HL-60/S4 treated with phorbol 12-myristate 13-acetate at 8.2 ng/mL for 4 days and 3 days (cell line): ENCODE measurements around the gene TRIP4.

Experiments used
- in situ Hi-C: fragments of 300-500 bp; cut with MboI; formaldehyde crosslinking; loops from 2 replicates; pipeline ENCODE4 v1.15.0; 2022; ENCODE audit warnings: low sequenced_read_pairs

TRIP4 gene

GRCh38 chr15:64444836-64445235 is 57.2 kb downstream of the TRIP4 start:
- in situ Hi-C loops: no loop called here

DNA sequence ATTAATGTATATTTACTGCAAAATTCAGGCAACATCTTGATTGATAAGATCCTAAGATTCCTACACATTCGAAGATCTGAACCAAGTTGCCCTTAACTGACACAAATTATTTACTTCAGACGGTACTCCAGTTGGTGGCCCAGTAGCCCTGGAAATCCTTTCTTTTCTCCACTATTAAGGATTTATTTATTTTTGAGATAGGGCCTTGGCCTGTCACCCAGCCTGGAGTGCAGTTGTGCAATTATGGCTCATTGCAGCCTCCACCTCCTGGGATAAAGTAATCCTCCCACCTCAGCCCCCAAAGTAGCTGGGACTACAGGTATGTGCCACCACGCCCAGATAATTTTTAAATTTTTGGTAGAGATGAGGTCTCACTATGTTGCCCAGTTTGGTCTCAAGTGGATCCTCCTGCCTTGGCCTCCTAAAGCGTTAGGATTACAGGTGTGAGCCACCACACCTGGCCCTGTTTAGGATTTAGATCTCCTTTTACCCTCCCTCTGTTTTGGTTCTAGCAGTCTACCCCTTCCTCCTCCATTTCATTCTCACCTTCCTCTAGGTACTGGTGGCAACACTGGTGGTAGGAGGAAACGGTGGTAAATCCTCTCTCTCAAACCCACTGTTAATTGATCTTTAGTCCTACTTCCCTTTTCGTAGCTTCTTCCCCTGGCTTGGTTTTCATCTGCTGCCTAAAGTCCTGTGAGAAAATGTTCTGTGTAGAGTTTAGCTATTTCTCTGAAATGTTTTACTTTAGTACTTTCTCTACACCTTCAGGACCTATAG is 60.1 kb downstream of the TRIP4 start:
- in situ Hi-C loops: no loop called here

DNA sequence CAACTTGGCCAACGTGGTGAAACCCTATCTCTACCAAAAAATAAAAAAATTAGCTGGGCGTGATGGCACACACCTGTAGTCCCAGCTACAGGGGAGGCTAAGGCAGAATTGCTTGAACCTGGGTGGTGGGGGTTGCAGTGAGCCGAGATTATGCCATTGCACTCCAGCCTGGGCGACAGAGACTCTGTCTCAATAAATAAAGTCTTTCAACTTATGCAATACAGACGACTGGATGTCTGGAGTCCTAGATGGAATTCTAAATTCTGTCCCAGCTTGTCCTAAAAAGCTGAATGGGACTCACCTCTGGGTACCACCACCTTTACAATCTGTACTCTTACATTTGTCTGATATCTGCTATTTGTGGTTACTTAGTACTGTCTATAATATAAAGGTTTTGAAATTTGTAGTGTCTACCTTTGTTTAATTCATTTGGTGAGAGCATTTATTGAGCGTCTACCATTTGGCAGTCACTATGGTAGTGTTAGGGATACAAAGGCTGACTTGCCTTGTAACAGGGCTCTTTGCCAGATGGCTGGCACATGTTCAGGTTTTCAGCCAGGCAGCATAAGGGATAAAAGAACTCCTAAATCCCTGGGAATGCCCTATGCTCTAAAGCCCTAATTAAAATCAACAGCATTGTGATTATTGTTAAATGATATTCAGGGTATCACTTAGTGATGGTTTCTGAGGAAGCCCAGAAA is 65.5 kb downstream of the TRIP4 start:
- in situ Hi-C loops: no loop called here

GRCh38 chr15:64453689-64454037 is 66.0 kb downstream of the TRIP4 start:
- in situ Hi-C loops: no loop called here

GRCh38 chr15:64454282-64454681 is 66.6 kb downstream of the TRIP4 start:
- in situ Hi-C loops: no loop called here

DNA sequence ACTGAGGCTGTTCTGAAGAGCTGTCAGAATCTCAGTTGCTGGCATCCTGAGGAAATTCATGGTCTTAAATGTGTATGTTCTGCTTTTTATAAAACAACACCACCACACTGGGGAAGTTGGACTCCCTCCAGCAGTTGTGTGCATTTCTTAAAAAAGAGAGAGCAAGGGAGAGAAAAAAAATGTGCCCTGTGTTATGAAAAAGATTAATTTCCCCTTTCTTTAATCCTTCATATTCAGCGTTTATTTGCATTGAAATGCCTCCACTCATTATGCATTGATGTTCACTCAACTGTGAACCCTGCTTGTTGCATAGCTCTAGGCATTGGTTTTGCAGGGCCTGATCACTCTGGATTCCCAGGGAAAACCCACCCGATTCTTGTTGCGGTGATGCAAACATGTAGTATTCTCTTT is 68.3 kb downstream of the TRIP4 start:
- in situ Hi-C loops: no loop called here

DNA sequence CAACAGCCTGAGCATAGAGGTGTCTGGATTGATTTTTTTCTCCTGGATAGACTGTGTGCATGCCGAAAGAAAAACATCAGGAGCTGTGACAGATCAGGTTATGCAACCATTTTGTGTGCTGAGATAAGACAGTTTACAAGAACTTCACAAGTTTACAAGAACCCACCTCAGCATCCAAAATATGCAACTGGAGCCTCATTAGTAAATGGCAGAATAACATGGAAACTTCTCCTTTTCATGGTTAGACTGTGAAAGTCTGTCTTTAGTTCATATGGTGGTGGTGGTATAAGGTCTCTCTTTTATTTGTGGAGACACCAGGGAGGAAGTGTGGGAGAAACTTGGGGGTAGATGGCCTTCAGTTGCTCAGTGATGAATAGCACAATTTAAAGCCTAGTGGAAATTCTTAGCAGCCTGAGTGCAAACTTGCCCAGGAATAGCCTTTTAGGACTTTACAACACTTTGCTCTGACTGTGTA is 69.0 kb downstream of the TRIP4 start:
- in situ Hi-C loops: no loop called here

DNA sequence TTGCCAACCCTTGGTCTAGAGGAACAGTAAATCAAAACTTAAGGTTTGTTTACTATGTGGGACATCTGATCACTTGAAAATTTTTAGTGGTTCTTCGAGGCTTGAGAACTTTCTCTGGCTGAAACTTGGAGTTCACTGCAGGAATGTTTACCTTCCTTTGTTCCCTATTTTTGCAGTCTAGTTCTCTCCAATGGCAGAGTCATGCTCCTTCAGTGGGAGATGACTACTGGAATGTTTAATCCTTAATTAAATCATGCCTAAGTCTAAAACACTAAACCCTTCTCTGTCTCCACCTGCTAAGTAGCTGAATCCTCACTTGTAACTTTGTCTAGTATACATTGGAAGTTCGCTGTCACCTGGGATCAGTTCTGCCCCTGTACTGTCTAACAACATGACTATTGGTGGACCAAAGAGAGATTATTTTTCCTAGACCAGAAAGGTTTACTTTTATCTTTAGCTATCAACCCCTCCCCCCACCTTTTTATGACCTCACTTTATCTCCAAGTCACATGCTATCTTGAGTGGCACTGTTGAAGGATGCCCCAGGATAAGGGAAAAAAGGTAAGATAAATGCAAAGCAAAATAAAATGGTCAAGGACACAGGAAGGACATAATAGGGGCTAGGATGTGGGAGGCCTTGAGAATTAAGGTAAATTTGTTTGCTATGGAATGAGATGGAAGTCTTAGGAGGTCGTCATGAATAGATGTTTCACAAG is 71.6 kb downstream of the TRIP4 start:
- in situ Hi-C loops: no loop called here

DNA sequence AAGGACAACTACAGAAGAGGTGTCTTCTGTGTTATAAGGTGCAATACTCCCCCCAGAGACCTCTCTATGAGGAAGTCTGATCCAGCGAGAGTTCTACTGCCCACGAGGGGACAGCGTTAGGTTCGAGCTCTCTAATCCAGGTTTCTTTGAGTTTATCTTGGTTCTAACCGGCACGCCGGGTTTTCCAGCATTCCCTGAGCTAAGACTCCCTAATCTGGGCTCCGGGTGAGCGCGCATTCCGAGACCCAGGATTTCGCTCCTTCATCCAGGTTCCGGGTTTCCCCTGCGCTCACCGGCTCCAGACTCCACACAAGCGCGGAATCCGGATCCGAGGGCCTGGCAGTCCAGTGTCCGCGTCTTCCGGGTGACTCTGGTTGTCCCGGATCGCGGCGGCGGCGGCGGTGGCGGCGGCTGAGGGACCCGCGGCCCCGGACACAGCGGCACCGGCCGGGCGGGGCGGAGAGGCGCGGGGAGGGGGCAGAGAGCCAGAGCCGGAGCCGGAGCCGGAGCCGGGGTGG is 72.6 kb downstream of the TRIP4 start, which contains the start of gene ZNF609:
Gene ZNF609, plus strand, starts transcription at position 373 of the 518 bp plus-strand sequence. CDS start 38,842 bp downstream, outside the sequence.
- in situ Hi-C loops: no loop called here

DNA sequence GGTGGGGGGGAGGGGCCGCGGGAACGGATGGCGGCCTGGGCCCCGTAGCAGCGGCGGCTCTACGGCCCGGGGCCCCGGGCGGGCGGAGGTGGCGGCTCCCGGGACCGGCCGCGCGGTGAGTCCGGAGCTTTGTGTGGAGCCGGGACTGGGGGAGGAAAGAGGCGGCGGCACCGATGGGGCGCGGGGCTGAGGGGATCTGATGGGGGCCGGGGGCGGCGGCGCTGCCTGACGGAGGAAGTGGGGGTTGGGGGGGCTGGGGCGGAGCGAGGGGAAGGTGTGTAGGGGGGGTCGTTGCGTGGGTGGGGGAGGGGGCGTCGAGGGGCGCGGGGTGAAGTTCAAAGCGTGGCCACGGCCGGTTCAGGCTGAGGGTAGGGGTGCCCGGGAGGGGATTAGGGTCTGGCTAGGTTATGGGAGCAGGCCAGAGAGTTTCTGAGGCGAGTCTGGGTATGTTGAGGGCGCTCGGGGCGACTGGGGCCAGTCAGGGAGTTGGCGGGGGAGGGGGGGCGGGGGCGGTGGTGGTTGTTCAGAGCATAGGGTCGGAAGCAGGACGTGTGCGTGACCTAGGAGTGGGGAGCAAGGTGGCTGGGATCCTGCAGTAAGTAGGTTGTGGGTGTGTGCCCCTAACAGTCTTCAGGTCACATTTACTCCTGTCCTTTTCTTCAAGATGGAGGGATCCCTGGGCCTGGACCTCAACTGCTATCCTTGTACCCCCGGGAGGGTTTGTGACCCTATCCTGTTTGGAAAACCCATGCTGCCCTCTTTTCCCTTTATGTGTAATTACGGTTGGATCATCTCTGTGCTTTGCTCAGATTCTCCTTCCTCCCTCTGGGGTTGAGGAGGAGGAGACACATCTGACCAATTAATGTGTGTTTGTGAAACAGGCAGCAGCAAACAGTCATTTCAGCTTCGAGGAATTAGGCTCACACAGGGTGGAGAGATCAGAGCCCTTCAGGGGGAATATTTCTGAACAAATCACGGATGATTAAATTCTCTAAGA is 73.4 kb downstream of the TRIP4 start:
- in situ Hi-C loops: no loop called here

GRCh38 chr15:64461721-64462162 is 74.1 kb downstream of the TRIP4 start:
- in situ Hi-C loops: no loop called here

GRCh38 chr15:64462492-64462891 is 74.9 kb downstream of the TRIP4 start:
- in situ Hi-C loops: no loop called here

DNA sequence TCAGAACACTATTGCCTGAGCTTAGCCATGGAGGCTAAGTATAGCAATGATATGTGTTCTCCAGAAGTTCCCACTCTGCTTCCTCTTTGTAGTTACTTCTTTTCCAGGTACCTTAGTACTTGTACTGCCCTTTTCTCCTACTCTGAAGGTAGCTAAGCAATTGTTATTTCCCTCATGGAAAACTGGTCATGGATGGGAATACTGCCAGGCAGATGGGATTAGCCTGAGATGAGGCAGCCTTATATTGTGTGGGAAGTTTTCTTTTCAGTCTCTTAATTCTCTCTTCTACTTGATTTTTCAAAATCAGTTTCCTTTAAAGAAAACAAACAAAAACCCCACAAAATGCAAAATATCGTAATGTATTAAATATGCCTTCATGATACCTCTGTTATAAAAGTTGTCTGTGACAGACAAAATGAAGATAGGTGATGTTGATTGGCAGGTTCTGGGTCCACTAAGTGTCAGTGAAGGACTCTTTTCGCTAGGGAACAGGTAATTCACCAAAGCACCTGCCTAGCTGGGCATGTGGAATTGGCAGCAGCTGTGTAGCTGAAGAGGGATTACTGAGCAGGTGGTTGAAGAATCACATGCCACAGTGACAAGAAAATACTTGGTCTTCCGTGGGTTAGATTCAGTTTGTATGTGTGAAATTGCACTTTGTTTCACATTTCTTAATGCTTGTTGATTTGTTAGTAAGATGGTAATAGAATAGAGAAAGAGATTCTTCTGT is 76.8 kb downstream of the TRIP4 start:
- in situ Hi-C loops: no loop called here

DNA sequence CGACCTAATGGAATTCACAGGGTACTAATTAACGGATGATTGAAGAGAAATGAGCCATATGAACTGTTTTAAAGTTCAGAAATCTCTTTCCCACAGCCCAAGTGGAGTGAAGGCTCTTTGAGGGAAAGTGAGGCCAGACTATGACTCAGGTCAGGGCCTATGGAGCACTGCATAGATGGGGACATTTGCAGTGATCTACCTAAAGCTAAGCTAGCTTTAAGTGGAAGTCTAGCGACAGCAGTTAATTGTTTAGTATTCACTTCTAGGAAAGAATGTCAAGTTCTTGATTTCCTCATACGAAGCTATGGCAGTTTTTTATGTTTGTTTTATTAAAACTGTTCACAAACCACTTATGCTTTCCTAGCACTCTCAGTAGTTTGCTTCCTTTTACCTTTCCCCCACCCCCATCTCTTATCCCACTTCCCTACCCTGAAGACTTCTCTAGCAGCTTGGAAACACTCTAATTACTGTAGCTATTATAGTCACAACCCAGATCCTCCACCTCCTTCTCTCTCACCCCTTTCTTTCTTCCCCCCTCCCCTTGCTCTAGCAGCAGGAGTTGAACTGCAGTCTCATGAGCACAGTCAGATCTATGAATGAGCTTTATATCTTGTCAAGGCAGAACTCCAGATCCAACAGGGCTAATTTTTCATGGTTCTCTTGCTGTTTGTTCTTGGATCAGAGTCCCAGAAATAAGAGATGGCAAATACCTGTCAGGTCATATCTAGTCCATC is 78.9 kb downstream of the TRIP4 start:
- in situ Hi-C loops: no loop called here

DNA sequence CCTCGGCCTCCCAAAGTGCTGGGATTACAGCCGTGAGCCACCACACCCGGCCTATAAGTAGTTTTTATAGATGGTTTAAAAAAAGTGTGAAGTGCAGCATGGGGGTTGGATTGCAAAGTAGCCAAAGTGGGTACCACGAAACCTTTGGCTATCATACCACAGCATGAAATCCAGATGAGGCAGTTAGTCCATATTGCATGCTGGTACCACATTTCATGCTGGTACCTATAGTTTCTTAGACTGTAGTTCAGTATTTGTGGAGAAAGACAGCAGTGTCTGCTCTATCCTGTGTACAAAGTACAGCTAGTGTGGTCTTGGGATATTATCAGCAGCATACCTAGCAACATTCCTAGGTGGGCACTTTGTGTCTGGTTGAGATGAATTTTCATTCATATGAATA is 84.5 kb downstream of the TRIP4 start:
- in situ Hi-C loops: no loop called here

DNA sequence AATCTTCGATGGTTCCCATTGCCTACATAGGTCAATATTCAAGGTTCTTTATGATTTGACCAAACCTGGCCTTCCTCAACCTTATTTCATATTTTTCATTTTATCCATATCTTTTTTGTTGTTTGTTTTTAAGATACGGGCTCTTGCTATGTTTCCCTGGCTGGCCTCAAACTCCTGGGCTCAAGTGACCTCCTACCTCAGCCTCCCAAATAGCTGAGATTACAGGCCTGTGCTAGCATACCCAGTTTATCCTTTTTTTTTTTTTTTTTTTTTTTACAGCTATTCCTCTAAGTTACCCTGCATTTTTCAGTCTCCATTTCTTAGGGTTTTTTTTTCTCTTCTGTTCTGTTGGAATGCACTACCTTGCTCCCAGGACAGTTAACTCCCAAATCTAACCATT is 87.2 kb downstream of the TRIP4 start:
- in situ Hi-C loops: no loop called here

DNA sequence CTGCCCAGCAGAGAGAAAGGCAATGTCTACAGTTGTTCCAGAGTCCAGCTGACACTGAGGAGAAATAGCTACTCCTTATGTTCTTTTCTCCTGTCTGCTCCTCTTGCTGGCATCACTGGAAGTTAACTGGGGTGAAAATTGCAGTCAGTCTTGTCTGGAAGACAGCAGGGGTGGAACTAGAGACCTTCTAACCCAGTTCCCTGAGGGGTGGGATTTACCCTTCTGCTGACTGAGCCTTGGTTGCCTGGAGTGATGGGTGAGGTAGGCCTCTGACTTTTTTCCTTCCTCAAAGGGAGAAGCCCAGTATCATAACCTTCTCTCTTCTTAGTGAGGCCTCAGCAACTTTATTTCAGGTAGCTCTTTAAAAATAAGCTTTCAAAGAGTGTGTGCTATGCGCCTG is 88.9 kb downstream of the TRIP4 start:
- in situ Hi-C loops: no loop called here

DNA sequence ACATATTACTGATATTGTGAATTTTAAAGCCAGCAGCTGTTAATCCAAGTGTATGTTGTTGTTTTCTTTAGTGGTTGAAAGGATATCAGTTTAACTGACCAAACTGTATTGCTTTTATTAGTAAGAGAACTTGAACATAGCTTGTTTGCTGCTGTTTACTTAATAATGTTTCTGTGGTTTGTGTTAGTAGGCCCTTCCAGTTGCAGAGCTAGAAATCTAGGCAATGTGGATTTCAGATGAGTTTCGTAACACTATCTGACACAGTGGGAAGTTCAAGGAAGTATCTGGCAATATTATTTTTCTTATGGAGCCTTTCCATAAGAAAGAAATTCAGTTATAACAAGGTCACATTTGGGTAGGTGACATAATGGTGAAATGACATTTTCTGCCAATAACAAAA is 91.2 kb downstream of the TRIP4 start:
- in situ Hi-C loops: no loop called here

DNA sequence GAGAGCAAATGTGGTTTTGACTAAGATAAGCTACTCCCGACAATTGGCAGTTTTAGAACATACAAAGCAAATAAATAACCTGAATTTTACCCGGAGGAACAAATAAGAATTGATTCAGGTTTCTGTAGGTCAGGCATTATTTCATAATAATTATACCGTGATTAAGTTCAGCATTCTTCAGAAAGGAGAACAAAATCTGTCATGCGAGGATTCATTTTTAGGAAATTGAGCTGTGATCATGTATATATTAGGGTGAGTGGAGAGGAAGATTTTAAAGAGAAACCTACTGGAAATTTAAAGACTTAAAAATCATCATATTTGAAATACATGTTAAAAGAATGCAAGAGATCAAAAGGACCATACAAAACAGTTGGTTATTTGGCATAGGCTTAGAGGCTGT is 93.3 kb downstream of the TRIP4 start:
- in situ Hi-C loops: no loop called here
